Stimulated activated CD4-positive, alpha-beta T cell treated with anti-CD3 and anti-CD28 coated beads, Interleukin-4, amount 100 ng/mL, for 1 hour (primary cell): ENCODE data around the gene LEPROT.
"Not testable (repeated sequence)": the region's sequence is repeated elsewhere in the genome, so short reads cannot be mapped to it uniquely, and the experiment has no call there.

ENCODE experiments used
- DNase-seq: peaks from one replicate; pipeline ENCODE4 v3.0.0-alpha.2; 2020

The LEPROT gene

DNA sequence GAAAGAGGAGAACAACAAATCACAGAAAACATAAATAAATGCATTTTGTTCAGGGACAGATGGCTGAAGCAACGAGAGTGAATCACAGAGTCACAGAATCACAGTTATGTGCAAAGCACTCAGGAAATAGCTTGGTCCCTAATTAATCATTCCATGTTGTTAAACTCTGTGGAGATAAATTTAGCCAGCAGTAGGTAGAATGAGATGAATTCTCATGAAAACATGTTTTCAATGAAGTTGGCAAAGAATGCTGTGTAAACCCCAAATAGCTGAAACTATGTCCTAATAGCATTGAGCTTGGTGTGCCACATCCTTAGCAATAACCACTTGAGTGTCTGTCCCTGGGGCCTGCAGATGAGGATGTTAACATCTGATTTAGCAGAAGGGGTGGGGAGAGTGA is 20.4 kb downstream of the LEPROT start:
- no peak for DNase-seq

DNA sequence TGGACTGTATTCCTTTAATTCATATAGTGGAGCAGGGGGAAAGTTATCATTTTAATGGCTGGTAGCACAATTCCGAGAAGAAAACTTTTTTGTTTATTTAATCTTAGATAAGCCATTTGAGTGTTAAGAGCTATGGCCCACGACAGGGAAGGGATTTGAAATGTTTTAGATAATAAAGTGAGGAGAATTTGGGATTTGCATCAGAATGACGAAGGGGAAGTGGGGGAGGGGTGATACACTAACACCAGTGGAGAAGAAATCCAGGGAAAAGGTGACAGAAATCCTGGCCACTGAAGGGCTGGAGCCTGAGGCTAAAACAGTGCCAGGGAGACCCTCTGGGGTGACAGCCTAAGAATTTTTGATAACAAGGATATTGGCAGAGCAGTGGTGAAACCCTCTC is 21.0 kb downstream of the LEPROT start:
- no peak for DNase-seq

DNA sequence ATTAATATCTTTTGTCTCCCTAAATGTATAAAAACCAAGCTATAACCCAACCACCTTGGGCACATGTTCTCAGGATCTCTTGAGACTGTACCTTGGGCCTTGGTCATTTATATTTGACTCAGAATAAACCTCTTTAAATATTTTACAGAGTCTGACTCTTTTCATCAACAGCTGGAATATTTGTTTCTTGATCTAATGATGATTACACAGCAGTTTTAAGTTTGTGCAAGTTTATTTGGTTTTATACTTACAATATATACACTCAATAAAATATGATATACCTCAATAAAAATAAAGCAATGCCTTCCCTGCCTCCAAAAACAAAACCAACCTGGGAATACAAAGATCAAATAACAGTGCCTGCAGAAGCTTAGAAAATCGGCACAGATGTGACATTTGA is 22.0 kb downstream of the LEPROT start:
- no peak for DNase-seq

- DNase-seq = no peak
Measured at GRCh38 chr1:65443647-65444046, 23.2 kb downstream of the LEPROT start.

GRCh38 chr1:65444128-65444640 is 23.7 kb downstream of the LEPROT start:
- DNase-seq = no peak

DNA sequence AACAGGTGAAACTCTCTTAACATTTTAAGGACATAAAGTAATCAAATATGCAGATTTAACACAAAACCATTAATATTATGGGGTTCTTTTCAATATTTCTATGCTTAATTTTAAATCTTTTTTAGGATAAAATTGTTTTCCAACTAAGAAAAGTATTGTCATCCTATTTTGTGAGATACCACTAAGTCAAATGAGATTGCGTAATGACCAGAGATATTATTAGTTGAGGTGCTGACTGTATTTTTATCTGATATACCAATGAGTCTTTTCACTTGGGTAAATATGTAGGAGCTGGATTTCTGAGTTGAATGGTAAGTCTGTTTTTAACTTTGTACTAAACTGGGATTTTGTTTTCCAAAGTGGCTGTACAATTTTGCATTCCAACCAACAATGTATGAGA is 25.4 kb downstream of the LEPROT start:
- DNase-seq = no peak

DNA sequence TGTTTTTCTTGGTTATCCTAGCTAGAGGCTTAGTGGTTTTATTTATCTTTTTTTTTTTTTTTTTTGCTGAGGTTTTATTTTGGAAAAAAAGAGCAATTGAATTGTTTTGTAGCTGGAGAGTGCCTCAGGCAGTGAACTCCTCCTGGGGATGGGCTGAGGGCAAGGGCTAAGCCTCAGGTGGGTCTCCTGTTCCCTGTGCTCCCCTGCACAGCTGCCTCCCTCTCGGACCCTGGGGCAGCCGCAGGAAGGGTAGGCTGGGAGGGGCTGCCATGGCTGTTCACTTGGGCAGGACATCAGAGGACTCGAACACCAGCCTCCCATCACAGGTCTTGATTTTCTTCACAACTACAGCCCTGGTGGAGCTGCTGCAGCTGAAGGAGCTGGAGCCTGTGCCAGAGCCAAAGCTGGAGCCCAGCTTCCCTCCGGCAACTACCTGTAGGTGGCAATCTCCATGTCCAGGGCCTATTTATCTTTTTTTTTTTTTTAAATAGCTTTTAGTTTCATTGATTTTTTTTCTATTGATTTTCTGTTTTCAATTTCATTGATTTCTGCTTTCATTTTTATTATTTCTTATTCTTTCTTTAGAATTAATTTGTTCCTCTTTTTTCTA is 28.9 kb downstream of the LEPROT start:
- no peak for DNase-seq

GRCh38 chr1:65455678-65456077 is 35.2 kb downstream of the LEPROT start:
- DNase-seq = not testable (repeated sequence)

DNA sequence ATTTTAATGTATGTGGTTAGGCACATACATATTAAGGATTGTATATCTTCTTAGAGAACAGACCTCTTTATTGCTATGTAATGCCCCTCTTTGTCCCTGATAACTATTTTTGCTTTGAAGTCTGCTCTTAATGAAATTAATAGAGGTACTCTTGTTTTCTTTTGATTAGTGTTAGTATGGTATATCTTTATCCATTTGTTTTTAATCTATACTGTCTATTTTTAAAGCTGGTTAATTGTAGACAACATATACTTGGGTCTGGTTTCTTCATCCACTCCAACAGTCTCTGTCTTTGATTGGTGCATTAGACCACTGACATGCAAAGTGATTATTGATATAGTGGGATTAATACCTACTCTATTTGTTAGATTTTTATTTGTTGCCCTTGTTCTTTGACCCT is 36.0 kb downstream of the LEPROT start:
- DNase-seq = no peak

- DNase-seq = no peak
Measured at GRCh38 chr1:65457868-65458267, 37.4 kb downstream of the LEPROT start.

- no peak for DNase-seq
Measured at GRCh38 chr1:65458730-65459396, 38.4 kb downstream of the LEPROT start.

- no peak for DNase-seq
Measured at GRCh38 chr1:65459397-65459768, 38.9 kb downstream of the LEPROT start.

DNA sequence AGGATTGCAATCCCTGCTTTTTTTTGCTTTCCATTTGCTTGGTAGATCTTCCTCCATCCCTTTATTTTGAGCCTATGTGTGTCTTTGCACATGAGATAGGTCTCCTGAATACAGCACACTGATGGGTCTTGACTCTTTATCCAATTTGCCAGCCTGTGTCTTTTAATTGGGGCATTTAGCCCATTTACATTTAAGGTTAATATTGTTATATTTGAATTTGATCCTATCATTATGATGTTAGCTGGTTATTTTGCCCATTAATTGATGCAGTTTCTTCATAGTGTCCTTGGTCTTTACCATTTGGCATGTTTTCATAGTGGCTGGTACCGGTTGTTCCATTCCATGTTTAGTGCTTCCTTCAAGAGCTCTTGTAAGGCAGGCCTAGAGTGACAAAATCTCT is 45.4 kb downstream of the LEPROT start:
- not testable (repeated sequence) for DNase-seq

DNA sequence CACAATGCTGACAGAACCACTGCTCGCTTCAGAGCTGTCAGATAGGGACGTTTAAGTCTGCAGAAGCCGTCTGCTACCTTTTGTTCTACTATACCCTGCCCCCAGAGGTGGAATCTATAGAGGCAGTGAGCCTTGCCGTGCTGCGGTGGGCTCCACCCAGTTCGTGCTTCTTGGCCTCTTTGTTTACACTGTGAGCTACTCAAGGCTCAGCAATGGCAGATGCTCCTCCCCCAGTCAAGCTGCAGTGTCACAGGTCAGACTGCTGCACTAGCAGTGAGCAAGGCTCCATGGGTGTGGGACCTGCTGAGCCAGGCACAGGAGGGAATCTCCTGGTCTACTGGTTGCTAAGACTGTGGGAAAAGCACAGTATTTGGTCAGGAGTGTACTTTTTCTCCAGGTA is 47.1 kb downstream of the LEPROT start:
- DNase-seq = no peak

- no peak for DNase-seq
Measured at GRCh38 chr1:65469126-65469888, 48.8 kb downstream of the LEPROT start.

DNA sequence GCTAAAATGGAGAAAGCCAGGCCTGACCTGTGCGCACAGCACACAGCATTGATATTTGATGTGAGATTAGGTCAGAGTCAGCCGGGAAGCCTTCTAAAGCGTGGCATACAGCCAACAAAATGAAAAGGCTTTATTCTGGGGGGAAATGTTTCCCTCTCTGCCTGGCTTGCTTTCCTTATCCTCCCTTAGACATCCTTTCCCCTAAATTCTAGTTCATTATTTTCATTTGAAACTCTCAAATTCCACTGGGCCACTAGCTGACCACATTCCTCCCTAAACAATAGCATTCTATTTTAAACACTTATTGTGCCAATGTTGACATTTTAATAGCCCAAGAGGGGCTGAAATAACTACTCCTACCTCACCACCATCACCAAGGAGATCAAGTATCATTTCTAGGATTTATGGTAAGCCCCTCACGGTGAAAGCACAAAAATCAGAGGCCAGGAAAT is 49.4 kb downstream of the LEPROT start:
- no peak for DNase-seq

GRCh38 chr1:65470766-65471165 is 50.3 kb downstream of the LEPROT start:
- DNase-seq = no peak

DNA sequence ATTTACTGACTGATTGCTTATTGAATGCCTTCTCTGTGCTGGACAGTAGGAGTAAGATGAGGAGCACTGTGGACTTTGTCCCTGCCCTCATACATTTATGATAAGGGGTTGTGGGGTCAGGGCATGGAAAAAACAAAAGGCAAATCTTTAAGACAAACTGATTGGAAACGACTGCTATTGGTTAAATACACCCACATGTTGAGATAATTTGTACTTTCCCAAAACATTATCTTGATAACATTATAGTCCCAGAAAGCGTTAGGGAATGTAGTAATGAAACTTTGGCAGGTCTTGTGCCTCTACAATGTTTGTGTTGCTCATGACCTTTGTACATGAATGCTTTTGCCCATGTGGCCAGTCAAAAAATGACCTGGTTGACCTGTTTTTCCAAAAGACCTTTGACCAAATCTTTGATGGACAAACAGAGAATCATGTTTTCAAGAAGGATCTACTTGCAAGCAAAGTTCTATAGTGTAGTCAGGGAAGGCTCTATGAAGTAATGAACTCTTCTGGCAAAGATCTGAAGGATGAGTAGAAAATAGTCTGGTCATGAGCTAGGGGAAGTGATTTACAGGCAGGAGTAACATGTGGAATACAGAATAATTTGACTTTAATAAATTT is 50.9 kb downstream of the LEPROT start:
- no peak for DNase-seq

DNA sequence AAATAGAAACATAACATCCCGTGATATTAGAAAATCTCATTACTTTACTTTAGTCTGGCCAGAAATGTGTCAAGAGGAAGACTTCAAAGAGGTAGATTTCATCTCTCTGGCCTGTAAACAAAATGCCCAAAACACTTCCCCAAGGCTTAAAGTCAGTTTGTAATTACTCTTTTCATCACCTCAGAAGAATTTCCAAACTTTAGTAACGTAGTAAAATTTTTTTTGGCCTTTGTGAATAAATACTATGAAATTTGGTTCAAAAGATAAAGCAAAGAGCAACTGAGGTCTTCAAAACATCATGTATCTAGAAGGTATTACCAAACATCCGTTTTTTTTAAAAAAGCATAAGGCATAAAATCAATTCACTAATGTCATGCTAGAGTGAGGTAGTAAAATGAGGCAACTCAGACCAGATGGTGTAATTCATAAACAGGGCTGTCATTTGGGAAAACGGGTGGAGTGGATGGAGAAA is 51.4 kb downstream of the LEPROT start:
- DNase-seq = no peak

GRCh38 chr1:65476327-65476726 is 55.9 kb downstream of the LEPROT start:
- no peak for DNase-seq

GRCh38 chr1:65477414-65478378 is 57.2 kb downstream of the LEPROT start:
- DNase-seq = no peak

GRCh38 chr1:65478379-65479026 is 58.0 kb downstream of the LEPROT start:
- no peak for DNase-seq
